ENCODE data around the gene NPTN.

The NPTN gene

GRCh38 chr15:73518876-73519733 is 114.1 kb downstream of the NPTN start:
- peaks cover 2% of the 10 kb centered on the region for H3K27me3 Mint-ChIP-seq
- peaks cover 1% of the 10 kb centered on the region for H3K36me3 Mint-ChIP-seq
- H3K9me3 Mint-ChIP-seq, result peaks cover 3% of the 10 kb centered on the region
- H3K4me1 Mint-ChIP-seq, result no peaks in the 10 kb centered on the region
- no peak overlapping the region for H3K4me3 Mint-ChIP-seq
- no peak overlapping the region for H3K27ac Mint-ChIP-seq
- no peak for ATAC-seq (ENCODE audit: low read depth)
- no peak for DNase-seq (ENCODE audit: low spot score in 2 of 2)

GRCh38 chr15:73518180-73518862 is 114.9 kb downstream of the NPTN start:
- Mint-ChIP-seq H3K4me1 (no peaks in the 10 kb centered on the region), H3K27ac (no peak overlapping the region), H3K27me3 (peaks cover 2% of the 10 kb centered on the region), H3K36me3 (peaks cover 1% of the 10 kb centered on the region), H3K9me3 (peaks cover 3% of the 10 kb centered on the region), H3K4me3 (no peak overlapping the region)
- ATAC-seq (ENCODE audit: low read depth) (no peak), DNase-seq (ENCODE audit: low spot score in 2 of 2) (no peak)

DNA sequence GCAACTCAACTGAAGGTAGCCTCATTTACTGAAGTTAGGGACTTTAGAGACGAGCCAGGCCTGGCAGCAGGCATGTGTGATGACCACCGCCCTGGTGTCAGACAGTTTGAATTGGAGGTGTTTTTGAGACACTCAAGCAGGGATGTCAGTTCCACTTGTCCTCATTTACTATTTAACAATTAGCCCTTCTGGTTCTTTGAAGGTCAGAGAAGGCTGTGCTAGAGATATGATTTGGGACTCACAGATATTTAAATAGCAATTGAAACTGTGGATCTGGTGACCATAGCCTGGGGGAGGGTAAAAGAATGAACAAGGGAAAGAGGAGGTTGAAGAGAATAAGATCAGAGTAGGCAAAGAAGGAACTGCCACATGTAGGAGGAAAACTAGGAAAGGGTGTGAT is 115.6 kb downstream of the NPTN start:
- DNase-seq (ENCODE audit: low spot score in 2 of 2), result no peak
- Mint-ChIP-seq H3K9me3 (peaks cover 1% of the 10 kb centered on the region), H3K36me3 (peaks cover 1% of the 10 kb centered on the region), H3K4me1 (no peaks in the 10 kb centered on the region), H3K4me3 (no peak overlapping the region), H3K27me3 (peaks cover 2% of the 10 kb centered on the region), H3K27ac (no peak overlapping the region)
- ATAC-seq (ENCODE audit: low read depth), result no peak

GRCh38 chr15:73515527-73515926 is 117.7 kb downstream of the NPTN start:
- Mint-ChIP-seq H3K36me3 (peaks cover 1% of the 10 kb centered on the region), H3K27ac (no peak overlapping the region), H3K27me3 (no peaks in the 10 kb centered on the region), H3K4me3 (no peak overlapping the region), H3K4me1 (no peaks in the 10 kb centered on the region), H3K9me3 (peaks cover 1% of the 10 kb centered on the region)
- no peak for DNase-seq (ENCODE audit: low spot score in 2 of 2)
- ATAC-seq (ENCODE audit: low read depth), result no peak

Data from memory B cell (primary cell).